DOHH2 (cell line): ENCODE data around the gene CD2BP2.

Experiments
- CTCF ChIP-seq: fragments of 200-600 bp; sonication (generic); IDR thresholded peaks from one replicate; pipeline ENCODE4 v1.5.1; 2014; ENCODE audit warnings: antibody characterized with exemption, mild to moderate bottlenecking, low read depth, low read length; ENCODE audit not compliant: poor library complexity, severe bottlenecking
- EZH2phosphoT487 ChIP-seq: fragments of 200-600 bp; sonication (generic); IDR thresholded peaks from 2 replicates; pipeline ENCODE4 v1.6.1; 2017; ENCODE audit warnings: borderline replicate concordance, mild to moderate bottlenecking, antibody characterized with exemption, low read length, moderate library complexity, mixed read lengths

GRCh38 chr16:30369938-30370455 lies 14.9 kb upstream of the CD2BP2 start:
- no peak for TF ChIP-seq CTCF
- no peak for TF ChIP-seq EZH2phosphoT487
